ENCODE results near the gene TRAF4. TPM values are rescaled to one million over a fixed set of nuclear protein-coding genes. Genes with fewer than 3 reads are reported as not detected.

TRAF4 gene
- total RNA-seq, 1 experiment from 2014 or later, result 227 TPM

GRCh38 chr17:28714281-28714680 lies 29.5 kb upstream of the TRAF4 start:
- H4K91ac ChIP-seq (ENCODE audit: insufficient read length, low read depth, low read length), result no peak overlapping the region
- peak; percentile 30 for DNase-seq
- Mint-ChIP-seq H3K4me3 (peak overlapping the region in 1 of 2 experiments; percentile 26; a peak in 3 of 5 replicates), H3K4me1 (peaks cover 27 to 38% of the 10 kb centered on the region in 2 experiments), H3K27ac (no peak overlapping the region; a peak in 1 of 7 replicates), H3K9me3 (no peaks in the 10 kb centered on the region), H3K36me3 (ENCODE audit: insufficient read depth in 1 of 3, low read depth in 3 of 3) (peaks cover 23 to 38% (median 25%) of the 10 kb centered on the region in 3 experiments; a peak in 6 of 7 replicates), H3K27me3 (ENCODE audit: low read depth) (no peaks in the 10 kb centered on the region)
- peaks cover 35% of the 10 kb centered on the region for H3K23me2 ChIP-seq (ENCODE audit: insufficient read length, low read depth, low read length, poor library complexity, severe bottlenecking)
- no peak overlapping the region for H3K4ac ChIP-seq (ENCODE audit: low read depth, low read length)
- no peak overlapping the region for H2AK5ac ChIP-seq (ENCODE audit: insufficient read length, low read length)
- peaks cover 4% of the 10 kb centered on the region for H3K79me1 ChIP-seq (ENCODE audit: insufficient read depth, low read depth, low read length, poor library complexity, severe bottlenecking)
- no peak overlapping the region for H3K27ac ChIP-seq (ENCODE audit: insufficient read length, low read depth, low read length)
- no CpG with 5 or more reads among the region's 3 CpGs for WGBS (ENCODE audit: extremely low coverage, insufficient read length, low lambda C conversion rate)
- no peak overlapping the region for H4K5ac ChIP-seq (ENCODE audit: insufficient read length, low read depth, low read length)
- H4K20me1 ChIP-seq (ENCODE audit: control insufficient read depth, insufficient read depth, insufficient read length), result no peaks in the 10 kb centered on the region
- H2BK15ac ChIP-seq (ENCODE audit: low read depth, low read length), result no peak overlapping the region
- peaks cover 3% of the 10 kb centered on the region; the same call in 1 of the 2 replicates for H3K4me1 ChIP-seq (ENCODE audit: insufficient read depth, low read length)
- no peaks in the 10 kb centered on the region for H3K9me3 ChIP-seq (ENCODE audit: control insufficient read depth, low read depth, low read length)
- no peak overlapping the region for H2BK120ac ChIP-seq (ENCODE audit: low read depth, low read length, poor library complexity, severe bottlenecking)
- H2BK12ac ChIP-seq (ENCODE audit: insufficient read length, low read depth, low read length), result no peak overlapping the region
- no peak overlapping the region for H3K14ac ChIP-seq (ENCODE audit: insufficient read depth, low read length)
- no peak overlapping the region for H3K4me2 ChIP-seq (ENCODE audit: insufficient read depth, insufficient read length, low read length)
- no peaks in the 10 kb centered on the region for H3K27me3 ChIP-seq (ENCODE audit: insufficient read depth, low read length)
- no peak overlapping the region for H3K56ac ChIP-seq (ENCODE audit: insufficient read length, low read depth, low read length)
- H3K79me2 ChIP-seq (ENCODE audit: insufficient read depth, low read length), result peaks cover 10% of the 10 kb centered on the region; the same call in 1 of the 2 replicates
- H2BK5ac ChIP-seq (ENCODE audit: insufficient read length, low read length), result no peak overlapping the region
- no peak overlapping the region for H4K8ac ChIP-seq (replicated peaks; ENCODE audit: insufficient read length, low read depth, low read length)
- no peak overlapping the region for H2BK20ac ChIP-seq (ENCODE audit: low read depth, low read length, poor library complexity, severe bottlenecking)
- H3K18ac ChIP-seq (ENCODE audit: insufficient read length, low read depth, low read length), result no peak overlapping the region
- H2AFZ ChIP-seq (ENCODE audit: low read length), result no peak overlapping the region
- H3K9ac ChIP-seq (ENCODE audit: extremely low read depth, insufficient read length, low read length), result no peak overlapping the region
- no peak overlapping the region for H3K23ac ChIP-seq (ENCODE audit: insufficient read length, low read depth, low read length)
- TF ChIP-seq CTCF (conservative IDR thresholded peaks at IDR 0.05), result no peak; the same call in 2 of the 3 replicates
- H3T11ph ChIP-seq (ENCODE audit: low read length), result no peak overlapping the region
